Stimulated activated CD8-positive, alpha-beta memory T cell treated with anti-CD3 and anti-CD28 coated beads, Interleukin-7, amount 100 ng/mL, for 1 hour (primary cell): ENCODE results near the gene ADARB2.

Experiments
- DNase-seq, 2 donors: peaks; one replicate each; pipeline ENCODE4 v3.0.0-alpha.2; 2020; ENCODE audit warnings: low read depth in 2 of 2

Gene ADARB2

GRCh38 chr10:1686491-1686749 is 50.9 kb downstream of the ADARB2 start:
- DNase-seq = no peak

- DNase-seq = no peak
Observed at GRCh38 chr10:1685699-1686490, 51.4 kb downstream of the ADARB2 start.

- no peak for DNase-seq
Observed at GRCh38 chr10:1684991-1685390, 52.3 kb downstream of the ADARB2 start.

GRCh38 chr10:1683649-1684048 is 53.7 kb downstream of the ADARB2 start:
- DNase-seq = no peak

GRCh38 chr10:1679821-1680650 is 57.3 kb downstream of the ADARB2 start:
- DNase-seq = no peak

GRCh38 chr10:1678084-1678483 is 59.2 kb downstream of the ADARB2 start:
- DNase-seq = no peak

- no peak for DNase-seq
Observed at GRCh38 chr10:1677307-1677939, 59.9 kb downstream of the ADARB2 start.

- DNase-seq = no peak
Observed at GRCh38 chr10:1674501-1674900, 62.8 kb downstream of the ADARB2 start.

- DNase-seq = no peak
Observed at GRCh38 chr10:1673568-1674345, 63.6 kb downstream of the ADARB2 start.

- no peak for DNase-seq
Observed at GRCh38 chr10:1672001-1672781, 65.1 kb downstream of the ADARB2 start.

GRCh38 chr10:1671366-1672000 is 65.8 kb downstream of the ADARB2 start:
- DNase-seq = no peak

GRCh38 chr10:1670541-1671365 is 66.6 kb downstream of the ADARB2 start:
- no peak for DNase-seq

GRCh38 chr10:1669433-1669832 is 67.9 kb downstream of the ADARB2 start:
- no peak for DNase-seq

GRCh38 chr10:1668399-1668798 is 68.9 kb downstream of the ADARB2 start:
- DNase-seq = no peak

GRCh38 chr10:1667392-1667791 is 69.9 kb downstream of the ADARB2 start:
- DNase-seq = no peak

- no peak for DNase-seq
Observed at GRCh38 chr10:1666147-1666546, 71.2 kb downstream of the ADARB2 start.

- no peak for DNase-seq
Observed at GRCh38 chr10:1665681-1666080, 71.6 kb downstream of the ADARB2 start.

- no peak for DNase-seq
Observed at GRCh38 chr10:1665021-1665661, 72.2 kb downstream of the ADARB2 start.

GRCh38 chr10:1664333-1664964 is 72.9 kb downstream of the ADARB2 start:
- no peak for DNase-seq
